GM12891 (cell line): Measurements from ENCODE around the gene ANKRD44.
A peak's percentile ranks its signal among the peaks of the same experiment; 100 is the strongest.

Source experiments
- PAX5 ChIP-seq: IDR thresholded peaks from 2 replicates; pipeline ENCODE4 v1.6.1; 2011; ENCODE audit warnings: low read length, moderate library complexity, mild to moderate bottlenecking; ENCODE audit not compliant: insufficient read depth, severe bottlenecking
- POLR2A ChIP-seq: IDR thresholded peaks from 2 replicates; pipeline ENCODE4 v1.6.1; 2011; ENCODE audit warnings: low read depth, low read length, control low read depth
- POLR2AphosphoS5 ChIP-seq: IDR thresholded peaks from 2 replicates; pipeline ENCODE4 v1.6.1; 2011; ENCODE audit warnings: low read depth, low read length, control low read depth
- POU2F2 ChIP-seq: IDR thresholded peaks from 2 replicates; pipeline ENCODE4 v1.6.1; 2011; ENCODE audit warnings: low read depth, mild to moderate bottlenecking, control low read depth, low read length, moderate library complexity
- SPI1 ChIP-seq: IDR thresholded peaks from 2 replicates; pipeline ENCODE4 v1.6.1; 2011; ENCODE audit warnings: low read depth, low read length, control low read depth
- TAF1 ChIP-seq: IDR thresholded peaks from 2 replicates; pipeline ENCODE4 v1.6.1; 2011; ENCODE audit warnings: low read depth, low read length, control low read depth

DNA sequence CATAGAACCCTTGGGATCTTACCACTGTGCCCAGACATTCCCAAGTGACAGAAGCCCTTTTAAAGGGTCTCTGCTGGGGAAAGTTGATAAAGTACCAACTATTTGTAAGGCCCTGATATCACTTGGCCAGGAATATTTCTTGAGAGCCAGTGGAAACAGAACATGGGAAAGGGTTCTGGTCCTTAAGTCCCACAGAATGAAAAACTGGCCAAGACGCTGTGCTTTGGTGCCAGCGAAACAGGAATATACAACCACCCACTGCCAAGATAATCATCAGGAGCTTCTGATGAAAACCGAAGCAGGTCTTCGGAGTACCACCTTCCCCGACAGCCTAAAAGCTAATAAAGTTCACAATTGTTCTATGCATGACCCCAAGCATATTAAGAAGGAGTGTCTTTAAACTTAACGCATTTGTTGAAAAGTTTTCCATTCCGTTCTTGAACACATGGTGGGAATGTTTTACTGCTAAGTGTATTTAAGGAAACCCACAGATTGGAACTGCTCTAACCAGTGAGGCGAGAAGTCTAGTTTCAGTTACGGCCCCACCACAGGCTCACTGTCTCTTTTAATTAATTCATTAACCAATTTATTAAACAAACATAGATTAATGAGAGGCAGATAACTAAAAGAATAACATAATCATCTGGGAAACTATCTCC, 152.6 kb downstream of the ANKRD44 start:
- TF ChIP-seq POLR2A = no peak
- no peak for TF ChIP-seq POLR2AphosphoS5
- TF ChIP-seq SPI1 = no peak
- no peak for TF ChIP-seq TAF1
- TF ChIP-seq POU2F2 = no peak
- peak; percentile 8 for TF ChIP-seq PAX5
